IMR-90 (cell line): ENCODE data around the gene LRRC37B. TPM values are rescaled to one million over a fixed set of nuclear protein-coding genes. Genes with fewer than 3 reads are reported as not detected.
"Not testable (repeated sequence)": the region's sequence is repeated elsewhere in the genome, so short reads cannot be mapped to it uniquely, and the experiment has no call there.

Source experiments
- ATAC-seq: fragments of 200-7000 bp; cut with Tn5 transposase; 2 replicates; pipeline ENCODE4 v1.9.1; 2020; ENCODE audit warnings: low read depth, mild to moderate bottlenecking, moderate library complexity
- BruUV-seq: library from RNA; stranded (reverse); fragments of 400-500 nt; replicated peaks from 2 replicates; lab custom pipeline; 2021; lab: Mats Ljungman, UMichigan
- CTCF ChIA-PET: fragments of 300-600 bp; formaldehyde crosslinking; extraction: SDS; loops from one replicate; lab custom pipeline; 2021; ENCODE audit warnings: antibody characterized with exemption; lab: Yijun Ruan, JAX
- POLR2A ChIA-PET: fragments of 300-600 bp; sonication (Branson Sonifier 250); formaldehyde crosslinking; loops from one replicate; lab custom pipeline; 2022; ENCODE audit warnings: antibody characterized with exemption; ENCODE audit not compliant: unreplicated experiment; lab: Charles Lee
- DNase-seq: peaks from one replicate; pipeline ENCODE4 v3.0.0; 2013
- H2AFZ ChIP-seq: replicated peaks from 2 replicates; pipeline ENCODE3; 2013; ENCODE audit warnings: low read length, mild to moderate bottlenecking; ENCODE audit not compliant: poor library complexity
- H2AK5ac ChIP-seq: 2 replicates; pipeline ENCODE4 v1.6.1; 2013; ENCODE audit warnings: low read depth, low read length, inconsistent platforms
- H2AK9ac ChIP-seq: replicated peaks from 2 replicates; pipeline ENCODE3; 2013; ENCODE audit warnings: mild to moderate bottlenecking, low read depth, low read length, moderate library complexity; ENCODE audit not compliant: poor library complexity
- H2BK120ac ChIP-seq: 2 replicates; pipeline ENCODE4 v1.6.1; 2013; ENCODE audit warnings: low read depth, low read length, inconsistent platforms
- H2BK15ac ChIP-seq: 3 replicates; pipeline ENCODE4 v1.6.1; 2013; ENCODE audit warnings: low read depth, low read length, inconsistent platforms
- H2BK20ac ChIP-seq: 2 replicates; pipeline ENCODE4 v1.6.1; 2013; ENCODE audit warnings: low read depth, mild to moderate bottlenecking, inconsistent platforms, low read length, moderate library complexity
- H2BK5ac ChIP-seq: 2 replicates; pipeline ENCODE4 v1.6.1; 2013; ENCODE audit warnings: mild to moderate bottlenecking, low read depth, low read length, inconsistent platforms; ENCODE audit not compliant: poor library complexity, severe bottlenecking
- H3K14ac ChIP-seq: replicated peaks from 2 replicates; pipeline ENCODE4 v1.6.1; 2013; ENCODE audit warnings: low read depth, low read length, inconsistent platforms
- H3K18ac ChIP-seq: 2 replicates; pipeline ENCODE4 v1.6.1; 2013; ENCODE audit warnings: low read depth, low read length, control low read depth
- H3K23ac ChIP-seq: 2 replicates; pipeline ENCODE4 v1.6.1; 2013; ENCODE audit warnings: low read depth, low read length, inconsistent platforms
- H3K27ac ChIP-seq: 2 replicates; pipeline ENCODE4 v1.5.1; 2013; ENCODE audit warnings: mild to moderate bottlenecking, control low read depth, low read length; ENCODE audit not compliant: insufficient read depth
- H3K27me3 ChIP-seq: 2 replicates; pipeline ENCODE4 v1.6.1; 2013; ENCODE audit warnings: low read length; ENCODE audit not compliant: control insufficient read depth, insufficient read depth
- H3K36me3 ChIP-seq: 2 replicates; pipeline ENCODE4 v1.6.1; 2013; ENCODE audit warnings: low read length, mixed read lengths; ENCODE audit not compliant: control insufficient read depth, insufficient read depth
- H3K4ac ChIP-seq: 2 replicates; pipeline ENCODE4 v1.6.1; 2013; ENCODE audit warnings: low read depth, low read length, inconsistent platforms
- H3K4me1 ChIP-seq: 2 replicates; pipeline ENCODE4 v1.6.1; 2013; ENCODE audit warnings: low read length, mixed read lengths; ENCODE audit not compliant: control insufficient read depth, insufficient read depth
- H3K4me2 ChIP-seq: 2 replicates; pipeline ENCODE4 v1.6.1; 2013; ENCODE audit warnings: low read depth, mild to moderate bottlenecking, control low read depth, low read length, moderate library complexity
- H3K4me3 ChIP-seq: 2 replicates; pipeline ENCODE4 v1.5.1; 2013; ENCODE audit warnings: low read depth, mild to moderate bottlenecking, control low read depth, low read length, moderate library complexity; ENCODE audit not compliant: insufficient read depth
- H3K56ac ChIP-seq: 2 replicates; pipeline ENCODE4 v1.6.1; 2013; ENCODE audit warnings: low read length, inconsistent platforms; ENCODE audit not compliant: insufficient read depth; ENCODE audit errors: extremely low read depth
- H3K79me1 ChIP-seq, 2 experiments: 2 replicates each; pipeline ENCODE4 v1.6.1; 2013; ENCODE audit warnings: low read length in 2 of 2, inconsistent platforms in 1 of 2, low read depth in 1 of 2
- H3K9ac ChIP-seq: 2 replicates; pipeline ENCODE4 v1.6.1; 2013; ENCODE audit warnings: low read depth, low read length, control low read depth
- H3K9me1 ChIP-seq: 2 replicates; pipeline ENCODE4 v1.6.1; 2013; ENCODE audit warnings: low read length, inconsistent platforms; ENCODE audit not compliant: insufficient read depth
- H3K9me3 ChIP-seq: 2 replicates; pipeline ENCODE4 v1.6.1; 2013; ENCODE audit warnings: low read length; ENCODE audit not compliant: control insufficient read depth, insufficient read depth
- H4K20me1 ChIP-seq: 2 replicates; pipeline ENCODE4 v1.6.1; 2013; ENCODE audit warnings: low read length, inconsistent platforms; ENCODE audit not compliant: insufficient read depth
- H4K5ac ChIP-seq: 2 replicates; pipeline ENCODE4 v1.6.1; 2013; ENCODE audit warnings: mild to moderate bottlenecking, low read depth, low read length, control low read depth
- H4K8ac ChIP-seq, 2 experiments: 2 replicates each; pipeline ENCODE4 v1.6.1; 2013; ENCODE audit warnings: low read depth in 2 of 2, low read length in 2 of 2, control low read depth in 1 of 2, inconsistent platforms in 1 of 2
- H4K91ac ChIP-seq: 2 replicates; pipeline ENCODE4 v1.6.1; 2013; ENCODE audit warnings: low read depth, low read length, inconsistent platforms; ENCODE audit not compliant: insufficient read depth
- BHLHE40 ChIP-seq: fragments of 150-350 bp; IDR thresholded peaks from 2 replicates; pipeline ENCODE4 v1.6.1; 2016; ENCODE audit warnings: mild to moderate bottlenecking, low read depth, low read length
- CEBPB ChIP-seq: IDR thresholded peaks from 2 replicates; pipeline ENCODE4 v1.6.1; 2012; ENCODE audit warnings: low read depth, low read length, improper control_type of control experiment
- FOS ChIP-seq: fragments of 150-350 bp; IDR thresholded peaks from 2 replicates; pipeline ENCODE4 v1.6.1; 2016; ENCODE audit warnings: low read depth, low read length
- MXI1 ChIP-seq: IDR thresholded peaks from 2 replicates; pipeline ENCODE4 v1.6.1; 2012; ENCODE audit warnings: low read depth, mild to moderate bottlenecking, low read length, moderate library complexity, borderline replicate concordance
- WGBS, 2 experiments: methylation state at CpG; one replicate each; pipeline versions ENCODE4 v1.1.5 to v1.1.7; 2013; ENCODE audit warnings: missing lambda C conversion rate in 2 of 2; ENCODE audit not compliant: insufficient read length in 1 of 2; ENCODE audit errors: extremely low coverage in 2 of 2; 5-methylcytosine and 5-hydroxymethylcytosine counted together
- dilution Hi-C: fragments of 300-500 bp; cut with HindIII; formaldehyde crosslinking; loops from one replicate; pipeline ENCODE4 v1.14.3; 2018; ENCODE audit warnings: low sequenced_read_pairs; ENCODE audit not compliant: unreplicated experiment
- in situ Hi-C: fragments of 300-500 bp; cut with MboI; formaldehyde crosslinking; loops from 3 replicates; pipeline ENCODE4 v1.14.3; 2019; ENCODE audit warnings: low sequenced_read_pairs, inconsistent platforms, mixed read lengths
- intact Hi-C: fragments of 100-400 bp; cut with micrococcal nuclease; formaldehyde crosslinking; loops from 2 replicates; pipeline ENCODE4 v1.10.0; 2022
- polyA plus RNA-seq, 3 experiments: library from polyadenylated mRNA; depleted of rRNA; stranded (reverse); fragments of >200 nt; gene quantifications; 2 replicates each; pipeline ENCODE4 v1.2.3, GENCODE V29; 2012; ENCODE audit warnings: low replicate concordance in 1 of 3
- total RNA-seq: library from RNA; depleted of rRNA; stranded (reverse); fragments of >200 nt; gene quantifications from 2 replicates; pipeline ENCODE4 v1.2.3, GENCODE V29; 2012
- TF ChIP-seq, protein P1 (sequence below): fragments of 150-350 bp; IDR thresholded peaks from 2 replicates; pipeline ENCODE4 v1.6.1; 2016; ENCODE audit warnings: low read depth, mild to moderate bottlenecking, low read length, moderate library complexity, borderline replicate concordance

Gene LRRC37B
- total and polyA plus RNA-seq, 2 of the 4 experiments (the other 2 are of a cell fraction) = 4.3 to 7.2 TPM

DNA sequence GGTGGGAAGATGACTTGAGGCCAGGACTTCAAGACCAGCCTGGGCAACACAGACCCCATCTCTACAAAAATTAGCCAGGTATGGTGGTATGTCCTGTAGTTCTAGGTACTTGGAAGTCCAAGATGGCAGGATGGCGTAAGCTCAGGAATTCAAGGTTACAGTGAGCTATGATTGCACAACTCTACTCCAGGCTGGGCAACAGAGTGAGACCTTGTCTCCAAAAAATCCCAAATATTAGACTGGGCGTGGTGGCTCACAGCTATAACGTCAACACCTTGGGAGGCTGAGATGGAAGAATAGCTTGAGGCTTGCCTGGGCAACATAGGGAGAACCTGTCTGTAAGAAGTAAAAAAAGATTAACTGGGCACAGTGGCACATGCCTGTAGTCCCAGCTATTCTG lies 39.5 kb upstream of the LRRC37B start:
- Histone ChIP-seq H3K4me1 (no peaks in the 10 kb centered on the region), H2BK15ac (no peak overlapping the region), H4K5ac (no peak overlapping the region), H2BK5ac (no peak overlapping the region), H2AFZ (no peak overlapping the region), H3K4me3 (no peak overlapping the region), H3K14ac (no peak overlapping the region), H3K9me3 (no peaks in the 10 kb centered on the region), H2BK20ac (no peak overlapping the region), H3K56ac (no peak overlapping the region), H3K27ac (no peak overlapping the region), H3K23ac (no peak overlapping the region), H2AK5ac (no peak overlapping the region), H3K4me2 (no peak overlapping the region), H3K9me1 (peaks cover 3% of the 10 kb centered on the region; the same call in 1 of the 2 replicates), H4K20me1 (no peaks in the 10 kb centered on the region), H2AK9ac (no peak overlapping the region), H2BK120ac (no peak overlapping the region), H3K4ac (no peak overlapping the region), H3K36me3 (peaks cover 28% of the 10 kb centered on the region), H3K79me1 (peaks cover 10 to 19% of the 10 kb centered on the region in 2 experiments; a peak in 3 of 4 replicates), H3K27me3 (no peaks in the 10 kb centered on the region), H4K91ac (no peak overlapping the region), H3K18ac (no peak overlapping the region), H4K8ac (no peak overlapping the region), H3K9ac (no peak overlapping the region)
- no TSS peak for BruUV-seq
- CTCF ChIA-PET = no interaction called here
- no peak for ATAC-seq
- in situ Hi-C loops (no loop called here), intact Hi-C loops (no loop called here), dilution Hi-C loops (no loop called here)
- WGBS, 2 experiments = no CpG with 5 or more reads among the region's 3 CpGs
- DNase-seq = no peak
- POLR2A ChIA-PET = no interaction called here
- TF ChIP-seq CEBPB = peak; percentile 68
- TF ChIP-seq, protein P1, sequence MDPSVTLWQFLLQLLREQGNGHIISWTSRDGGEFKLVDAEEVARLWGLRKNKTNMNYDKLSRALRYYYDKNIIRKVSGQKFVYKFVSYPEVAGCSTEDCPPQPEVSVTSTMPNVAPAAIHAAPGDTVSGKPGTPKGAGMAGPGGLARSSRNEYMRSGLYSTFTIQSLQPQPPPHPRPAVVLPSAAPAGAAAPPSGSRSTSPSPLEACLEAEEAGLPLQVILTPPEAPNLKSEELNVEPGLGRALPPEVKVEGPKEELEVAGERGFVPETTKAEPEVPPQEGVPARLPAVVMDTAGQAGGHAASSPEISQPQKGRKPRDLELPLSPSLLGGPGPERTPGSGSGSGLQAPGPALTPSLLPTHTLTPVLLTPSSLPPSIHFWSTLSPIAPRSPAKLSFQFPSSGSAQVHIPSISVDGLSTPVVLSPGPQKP = no peak
- TF ChIP-seq BHLHE40 = no peak
- TF ChIP-seq MXI1 = no peak
- no peak for TF ChIP-seq FOS

DNA sequence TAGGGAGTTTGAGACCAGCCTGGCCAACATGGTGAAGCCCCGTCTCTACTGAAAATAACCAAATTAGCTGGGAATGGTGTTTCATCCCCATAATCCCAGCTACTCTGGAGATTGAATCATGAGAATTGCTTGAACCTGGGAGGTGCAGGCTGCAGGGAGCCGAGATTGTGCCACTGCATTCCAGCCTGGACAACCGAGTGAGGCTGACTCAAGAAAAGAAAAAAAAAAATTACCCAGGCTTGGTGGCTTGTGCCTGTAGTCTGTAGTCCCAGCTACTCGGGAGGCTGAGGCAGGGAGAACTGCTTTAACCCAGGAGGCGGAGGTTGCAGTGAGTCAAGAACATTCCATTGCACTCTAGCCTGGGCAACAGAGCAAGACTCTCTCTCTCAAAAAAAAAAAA lies 36.8 kb upstream of the LRRC37B start:
- H4K5ac ChIP-seq, ATAC-seq, H3K79me1 ChIP-seq, in situ Hi-C loops, dilution Hi-C loops, H3K9me1 ChIP-seq, H3K56ac ChIP-seq, BruUV-seq, H3K4ac ChIP-seq, H3K9ac ChIP-seq, H4K8ac ChIP-seq, H2BK5ac ChIP-seq, H3K4me1 ChIP-seq, H2BK120ac ChIP-seq, H3K9me3 ChIP-seq, H2AFZ ChIP-seq, H2BK20ac ChIP-seq, H3K27me3 ChIP-seq, H3K14ac ChIP-seq, H2AK5ac ChIP-seq, H2AK9ac ChIP-seq, H4K91ac ChIP-seq, H3K4me3 ChIP-seq, DNase-seq, H3K23ac ChIP-seq, CTCF ChIA-PET, H3K27ac ChIP-seq, intact Hi-C loops, POLR2A ChIA-PET, H3K18ac ChIP-seq, H2BK15ac ChIP-seq, H3K4me2 ChIP-seq, H4K20me1 ChIP-seq: not testable (repeated sequence)
- peaks cover 26% of the 10 kb centered on the region for H3K36me3 ChIP-seq
- no CpG with 5 or more reads among the region's 5 CpGs for WGBS, 2 experiments
